ENCODE data around the gene QSOX2.

The QSOX2 gene

DNA sequence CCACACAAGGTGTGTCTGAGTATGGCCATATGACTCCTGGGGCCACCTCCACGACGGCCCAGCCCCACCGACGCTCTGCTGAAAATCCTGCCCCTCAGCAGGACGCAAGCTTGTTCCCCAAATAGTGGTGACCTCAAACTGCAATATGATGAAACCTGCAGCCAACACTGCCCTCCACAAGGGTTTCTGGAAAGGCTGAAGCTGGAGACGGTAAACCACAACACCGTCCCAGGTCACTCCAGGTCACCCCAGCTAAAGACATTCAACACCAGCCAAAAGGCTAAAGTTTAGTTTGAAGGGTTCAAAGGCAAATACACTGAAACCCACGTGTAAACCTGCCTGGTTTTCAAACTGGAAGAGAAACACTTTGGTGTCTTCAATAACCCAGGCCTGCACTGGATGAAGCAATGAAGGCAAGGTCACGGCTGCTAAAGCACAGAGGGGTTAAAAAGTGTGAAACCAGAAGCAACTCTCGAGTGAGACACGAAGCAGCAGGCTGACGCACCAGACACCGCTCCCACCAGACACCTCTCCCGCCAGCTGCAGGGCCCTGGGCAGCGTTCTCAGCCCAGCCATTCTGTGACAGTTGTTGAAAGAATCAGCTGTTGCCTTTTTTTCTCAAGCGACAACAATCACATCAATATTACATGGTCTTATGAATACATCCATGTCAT, 38.9 kb downstream of the QSOX2 start:
- H3K4me1 ChIP-seq (ENCODE audit: control insufficient read depth, insufficient read depth, low read length): peaks cover 5% of the 10 kb centered on the region
- no peak for DNase-seq (ENCODE audit: low read depth, low spot score)

DNA sequence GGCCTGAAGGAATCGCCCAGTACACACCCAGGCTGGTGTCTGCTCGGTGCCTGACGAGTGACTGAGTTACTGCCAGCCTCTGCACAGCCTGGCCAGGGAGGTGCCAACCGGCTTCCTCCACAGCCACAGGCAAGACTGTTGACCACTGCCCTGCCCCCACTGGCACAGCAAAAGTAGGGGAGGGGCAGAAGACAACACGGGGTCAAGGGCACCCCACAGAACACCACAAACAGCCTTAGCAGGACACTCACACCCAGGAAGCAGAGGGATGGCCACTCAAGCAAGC, 40.0 kb downstream of the QSOX2 start:
- Histone ChIP-seq H3K27ac (ENCODE audit: low read length) (no peak overlapping the region), H3K36me3 (ENCODE audit: control insufficient read depth, insufficient read depth, low read length) (peaks cover 2% of the 10 kb centered on the region; the same call in 1 of the 2 replicates), H3K4me1 (ENCODE audit: control insufficient read depth, insufficient read depth, low read length) (peaks cover 5% of the 10 kb centered on the region), H3K9me3 (ENCODE audit: control insufficient read depth, insufficient read depth, low read length) (no peaks in the 10 kb centered on the region), H3K4me3 (ENCODE audit: low read length) (no peak overlapping the region), H3K27me3 (ENCODE audit: control insufficient read depth, insufficient read depth, low read length) (peaks cover 42% of the 10 kb centered on the region)
- no peak for DNase-seq (ENCODE audit: low read depth, low spot score)
- WGBS (ENCODE audit: insufficient coverage, insufficient read length): no CpG with 5 or more reads among the region's 5 CpGs

More for the DNA sequence above, 38.9 kb downstream of the QSOX2 start:
- Histone ChIP-seq H3K27ac (ENCODE audit: low read length) (no peak overlapping the region), H3K9me3 (ENCODE audit: control insufficient read depth, insufficient read depth, low read length) (no peaks in the 10 kb centered on the region), H3K36me3 (ENCODE audit: control insufficient read depth, insufficient read depth, low read length) (peaks cover 9% of the 10 kb centered on the region), H3K4me3 (ENCODE audit: low read length) (no peak overlapping the region), H3K27me3 (ENCODE audit: control insufficient read depth, insufficient read depth, low read length) (peaks cover 31% of the 10 kb centered on the region)
- no CpG with 5 or more reads among the region's 16 CpGs for WGBS (ENCODE audit: insufficient coverage, insufficient read length)

DNA sequence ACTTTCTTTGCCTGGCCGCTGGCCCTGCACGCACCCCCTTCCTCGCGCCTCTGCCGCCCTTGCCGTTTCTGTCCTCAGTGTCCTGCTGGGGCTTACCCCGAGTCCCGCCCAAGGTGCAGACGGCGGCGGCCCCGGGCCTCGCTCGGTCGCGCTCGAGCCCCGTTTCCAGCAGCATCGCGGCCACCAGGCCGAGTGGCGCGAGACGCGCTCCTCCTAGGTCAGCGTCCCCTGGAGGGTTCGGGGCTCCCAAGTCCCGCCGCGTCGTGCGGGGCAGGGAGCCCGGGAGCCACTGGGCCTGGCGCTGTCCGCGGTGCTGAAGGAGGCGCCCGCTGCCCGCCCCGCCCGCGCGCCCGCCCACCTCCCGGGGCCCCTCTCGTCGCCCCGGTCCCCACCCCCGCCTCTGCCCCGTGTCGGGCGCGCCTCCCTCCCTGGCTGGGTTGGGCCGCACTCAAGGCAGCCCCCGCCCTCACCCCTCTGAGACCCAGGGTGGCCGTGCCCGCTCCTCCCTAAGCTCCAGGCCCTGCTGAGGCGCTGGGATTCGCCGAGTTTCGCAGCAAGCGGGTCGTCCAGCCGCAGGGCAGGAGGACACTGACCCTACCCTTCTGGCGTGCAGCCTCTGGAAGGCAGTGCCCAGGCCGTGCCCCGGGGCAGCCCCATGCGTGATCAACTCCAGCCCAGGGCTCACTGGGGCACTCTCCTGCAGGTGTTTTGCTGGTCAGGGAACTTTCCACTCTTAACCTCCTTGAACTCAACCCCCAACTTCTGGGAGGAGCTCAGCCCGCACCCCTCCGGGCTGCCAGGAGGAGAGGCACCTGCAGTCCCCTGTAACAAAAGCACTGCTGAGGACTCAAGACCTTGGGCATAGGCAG, 40.5 kb downstream of the QSOX2 start, which contains the start of gene LHX3:
LHX3 (minus strand) TSS at position 291 of the 869 bp plus-strand sequence; CDS start at position 175, 116 bp downstream.
- Histone ChIP-seq H3K27ac (ENCODE audit: low read length) (no peak within 1 kb of the TSS), H3K4me3 (ENCODE audit: low read length) (no peak within 1 kb of the TSS), H3K4me1 (ENCODE audit: control insufficient read depth, insufficient read depth, low read length) (peaks cover 5% of the 10 kb centered on the region), H3K9me3 (ENCODE audit: control insufficient read depth, insufficient read depth, low read length) (no peaks in the 10 kb centered on the region), H3K36me3 (ENCODE audit: control insufficient read depth, insufficient read depth, low read length) (peaks cover 2% of the 10 kb centered on the region; the same call in 1 of the 2 replicates), H3K27me3 (ENCODE audit: control insufficient read depth, insufficient read depth, low read length) (peaks cover 48% of the 10 kb centered on the region)
- WGBS (ENCODE audit: insufficient coverage, insufficient read length): no CpG with 5 or more reads among the region's 70 CpGs
- DNase-seq (ENCODE audit: low read depth, low spot score): no peak

DNA sequence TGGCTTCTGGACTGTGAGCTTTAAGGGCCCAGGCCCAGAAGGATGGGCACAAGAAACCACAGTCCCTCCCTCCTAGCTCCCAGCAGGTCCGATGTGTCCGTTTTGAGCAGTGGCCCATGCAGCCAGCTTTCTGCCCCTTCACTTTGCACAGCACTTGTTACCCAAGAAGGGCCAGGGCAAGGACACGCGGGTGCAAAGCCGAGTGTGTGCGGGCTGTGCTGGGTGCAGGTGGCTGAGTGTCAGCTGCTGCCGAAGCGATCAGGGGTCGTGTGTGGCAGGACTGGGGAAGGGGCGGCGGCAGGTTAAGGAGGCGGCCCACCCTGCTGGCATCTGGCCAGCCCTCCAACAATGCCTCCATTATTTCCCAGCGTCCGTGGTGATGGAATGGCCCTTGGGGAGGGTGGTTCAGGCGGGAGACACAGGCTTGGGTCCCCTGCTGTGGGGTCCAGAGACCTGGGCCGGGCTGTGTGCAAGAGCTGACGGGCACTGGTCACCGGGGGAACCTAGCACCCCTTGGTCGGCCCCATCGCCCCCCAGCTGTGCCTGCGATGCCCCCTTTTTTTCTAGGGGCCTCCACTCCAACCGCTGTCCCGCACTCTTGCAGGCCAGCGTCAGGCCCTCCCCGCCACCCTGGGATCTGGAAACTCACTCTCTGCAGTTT, 41.3 kb downstream of the QSOX2 start:
- Histone ChIP-seq H3K9me3 (ENCODE audit: control insufficient read depth, insufficient read depth, low read length) (no peaks in the 10 kb centered on the region), H3K4me3 (ENCODE audit: low read length) (no peak overlapping the region), H3K36me3 (ENCODE audit: control insufficient read depth, insufficient read depth, low read length) (peaks cover 2% of the 10 kb centered on the region; the same call in 1 of the 2 replicates), H3K27me3 (ENCODE audit: control insufficient read depth, insufficient read depth, low read length) (peaks cover 56% of the 10 kb centered on the region), H3K4me1 (ENCODE audit: control insufficient read depth, insufficient read depth, low read length) (peaks cover 7% of the 10 kb centered on the region), H3K27ac (ENCODE audit: low read length) (no peak overlapping the region)
- WGBS (ENCODE audit: insufficient coverage, insufficient read length): no CpG with 5 or more reads among the region's 25 CpGs
- no peak for DNase-seq (ENCODE audit: low read depth, low spot score)

DNA sequence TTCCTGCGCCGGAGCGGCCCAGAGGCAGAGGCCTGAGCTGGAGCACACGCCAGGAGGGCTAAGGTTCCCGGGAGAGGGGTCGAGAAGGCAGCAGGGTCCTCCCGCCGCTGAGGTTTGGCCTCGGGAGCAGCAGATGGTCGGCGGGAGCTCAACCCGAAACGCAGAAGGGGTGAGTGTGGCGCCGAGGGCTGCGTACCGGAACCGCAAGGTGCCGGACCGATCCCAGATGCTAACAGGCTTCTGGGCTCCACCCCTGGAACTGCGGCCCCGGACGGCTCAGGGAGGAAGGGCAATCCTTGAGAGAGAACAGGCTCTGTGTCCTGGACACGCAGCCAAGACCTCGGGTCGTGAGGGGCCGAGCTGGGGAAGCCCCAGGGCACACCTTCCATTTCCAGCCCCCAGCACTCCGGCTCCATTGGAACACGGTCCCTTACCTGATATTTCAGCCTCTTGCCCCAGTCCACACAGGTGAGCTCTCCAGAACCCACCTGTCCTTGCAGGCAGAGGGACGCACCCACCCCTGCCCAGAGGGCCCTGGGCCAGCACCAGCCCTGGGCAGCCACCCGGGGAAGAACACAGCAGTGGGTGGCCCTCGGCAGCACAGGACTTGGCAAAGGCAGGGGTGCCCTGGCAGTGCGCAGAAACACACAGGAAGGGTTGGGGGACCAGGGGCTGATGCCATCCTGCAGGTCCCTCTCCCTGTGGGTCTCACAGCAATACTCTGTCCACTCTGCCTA, 42.0 kb downstream of the QSOX2 start:
- no peak overlapping the region for H3K27ac ChIP-seq (ENCODE audit: low read length)
- peaks cover under 1% of the 10 kb centered on the region; the same call in 1 of the 2 replicates for H3K36me3 ChIP-seq (ENCODE audit: control insufficient read depth, insufficient read depth, low read length)
- no CpG with 5 or more reads among the region's 33 CpGs for WGBS (ENCODE audit: insufficient coverage, insufficient read length)
- H3K4me1 ChIP-seq (ENCODE audit: control insufficient read depth, insufficient read depth, low read length): peaks cover 8% of the 10 kb centered on the region
- peaks cover 61% of the 10 kb centered on the region for H3K27me3 ChIP-seq (ENCODE audit: control insufficient read depth, insufficient read depth, low read length)
- peak overlapping the region; percentile 20; the same call in 1 of the 2 replicates for H3K4me3 ChIP-seq (ENCODE audit: low read length)
- DNase-seq (ENCODE audit: low read depth, low spot score): no peak
- H3K9me3 ChIP-seq (ENCODE audit: control insufficient read depth, insufficient read depth, low read length): no peaks in the 10 kb centered on the region

DNA sequence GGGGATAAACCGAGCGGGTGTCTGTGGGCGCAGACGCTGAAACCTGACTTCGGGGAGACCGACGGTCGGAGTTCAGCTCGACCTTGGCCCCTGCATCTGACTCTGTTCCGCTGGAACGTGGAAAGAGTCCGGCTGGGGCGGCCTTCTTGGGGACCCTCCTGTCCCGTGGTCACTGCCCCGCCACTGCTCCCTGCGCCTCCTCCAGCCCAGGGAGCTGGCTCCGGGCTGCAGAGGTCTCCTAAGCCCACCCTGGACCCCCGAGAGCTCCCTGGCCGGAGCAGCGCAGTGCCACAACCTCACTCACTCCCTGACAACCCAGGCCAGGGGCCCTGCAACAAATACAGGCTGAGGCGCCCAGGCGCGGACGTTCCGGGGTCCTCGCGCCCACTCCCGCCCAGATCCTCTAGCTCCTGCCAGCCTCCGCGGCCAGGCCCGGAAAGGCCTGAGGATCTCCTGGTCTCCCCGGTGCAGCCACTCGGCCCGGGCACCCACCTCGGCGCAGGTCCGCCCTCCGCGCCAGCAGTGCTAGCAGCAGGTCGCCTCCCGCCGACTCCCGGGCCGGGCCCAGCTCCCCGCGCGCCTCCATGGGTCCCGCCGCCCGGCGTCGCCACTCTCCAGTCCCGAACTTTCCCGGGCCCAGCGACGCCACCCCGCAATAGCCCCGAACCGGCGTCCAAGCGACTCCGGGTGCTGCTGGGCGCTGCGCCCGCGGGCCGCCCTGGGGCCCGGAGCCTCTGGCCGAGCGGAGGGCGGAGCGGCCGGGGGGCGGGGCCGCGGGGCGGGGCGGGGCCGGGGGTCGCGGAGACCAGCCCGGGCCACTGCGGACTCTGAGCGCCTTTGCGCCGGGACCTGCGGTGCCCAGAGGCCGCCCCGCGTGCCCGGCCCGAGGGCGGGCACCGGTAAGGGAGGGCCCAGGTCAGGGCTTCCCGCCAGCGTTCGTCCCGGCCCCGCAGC, 42.9 kb downstream of the QSOX2 start:
- H3K36me3 ChIP-seq (ENCODE audit: control insufficient read depth, insufficient read depth, low read length): no peaks in the 10 kb centered on the region
- peaks cover 69% of the 10 kb centered on the region for H3K27me3 ChIP-seq (ENCODE audit: control insufficient read depth, insufficient read depth, low read length)
- no CpG with 5 or more reads among the region's 99 CpGs for WGBS (ENCODE audit: insufficient coverage, insufficient read length)
- H3K9me3 ChIP-seq (ENCODE audit: control insufficient read depth, insufficient read depth, low read length): no peaks in the 10 kb centered on the region
- no peak overlapping the region for H3K27ac ChIP-seq (ENCODE audit: low read length)
- peaks cover 8% of the 10 kb centered on the region for H3K4me1 ChIP-seq (ENCODE audit: control insufficient read depth, insufficient read depth, low read length)
- H3K4me3 ChIP-seq (ENCODE audit: low read length): peak overlapping the region; percentile 20; the same call in 1 of the 2 replicates
- no peak for DNase-seq (ENCODE audit: low read depth, low spot score)

DNA sequence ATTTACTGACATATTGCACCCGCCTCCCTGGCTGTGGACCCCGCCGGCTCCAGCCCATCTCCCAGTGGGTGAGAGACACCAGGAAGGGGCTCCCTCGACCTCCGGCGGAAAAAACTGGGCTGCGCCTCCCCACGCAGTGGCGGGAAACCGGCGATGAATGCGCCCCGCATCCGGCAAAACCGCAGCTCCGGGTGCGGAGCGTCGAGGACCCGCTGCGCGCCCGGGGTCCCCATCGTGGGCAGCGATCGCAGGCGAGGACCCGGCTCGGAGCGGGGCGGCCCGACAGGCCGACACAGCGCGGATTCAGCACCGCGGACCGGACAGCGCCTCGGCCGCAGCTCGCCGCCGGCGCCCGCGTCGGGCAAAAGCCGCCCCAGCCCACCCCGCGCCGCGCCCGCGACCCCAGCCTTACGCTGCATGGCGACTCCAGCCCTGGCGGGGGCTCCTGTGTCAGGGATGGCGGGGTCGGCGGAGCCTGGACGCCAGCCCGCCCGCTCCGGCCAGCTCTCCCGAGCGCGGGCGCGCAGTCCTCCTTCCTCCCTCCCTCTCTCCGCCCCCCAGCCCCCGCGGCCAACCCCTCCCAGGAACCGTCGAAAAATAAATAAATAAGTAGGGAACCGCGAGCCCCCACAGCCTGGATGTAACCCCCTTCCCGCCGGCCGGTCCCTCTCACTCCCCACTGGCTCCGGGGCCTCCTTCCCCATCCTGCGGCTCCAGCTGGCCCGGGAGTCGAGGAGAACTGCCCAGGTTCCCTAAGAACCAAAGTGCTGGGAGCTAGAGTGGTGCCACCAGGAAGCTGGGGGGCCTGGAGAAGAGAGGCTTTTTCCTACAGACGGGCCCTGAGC, 43.8 kb downstream of the QSOX2 start:
- H3K27me3 ChIP-seq (ENCODE audit: control insufficient read depth, insufficient read depth, low read length): peaks cover 77% of the 10 kb centered on the region

DNA sequence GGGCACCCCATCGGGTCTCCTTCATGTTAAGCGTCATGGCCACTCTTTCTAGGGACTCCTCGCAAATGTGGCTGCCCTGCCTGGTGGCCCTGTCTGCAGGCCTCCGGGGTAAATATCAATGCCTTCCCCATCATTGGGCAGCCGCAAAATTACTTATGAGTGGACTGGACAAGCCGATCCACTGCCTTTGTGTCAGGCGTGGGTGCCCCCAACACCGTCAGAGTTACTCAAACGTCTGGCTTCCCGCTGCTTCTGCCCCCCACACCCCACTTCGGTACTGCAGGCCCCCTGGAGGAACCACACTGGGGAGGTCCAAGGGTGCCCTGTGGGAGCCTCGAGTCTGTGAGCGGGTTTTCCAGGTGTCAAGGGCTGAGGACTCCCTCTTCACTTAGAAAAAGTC, 44.4 kb downstream of the QSOX2 start:
- no CpG with 5 or more reads among the region's 13 CpGs for WGBS (ENCODE audit: insufficient coverage, insufficient read length)
- Histone ChIP-seq H3K36me3 (ENCODE audit: control insufficient read depth, insufficient read depth, low read length) (no peaks in the 10 kb centered on the region), H3K4me1 (ENCODE audit: control insufficient read depth, insufficient read depth, low read length) (peaks cover 13% of the 10 kb centered on the region), H3K27ac (ENCODE audit: low read length) (no peak overlapping the region), H3K27me3 (ENCODE audit: control insufficient read depth, insufficient read depth, low read length) (peaks cover 84% of the 10 kb centered on the region), H3K9me3 (ENCODE audit: control insufficient read depth, insufficient read depth, low read length) (no peaks in the 10 kb centered on the region), H3K4me3 (ENCODE audit: low read length) (no peak overlapping the region)
- no peak for DNase-seq (ENCODE audit: low read depth, low spot score)

More for the DNA sequence above, 43.8 kb downstream of the QSOX2 start:
- H3K27ac ChIP-seq (ENCODE audit: low read length): no peak overlapping the region
- DNase-seq (ENCODE audit: low read depth, low spot score): no peak
- H3K9me3 ChIP-seq (ENCODE audit: control insufficient read depth, insufficient read depth, low read length): no peaks in the 10 kb centered on the region
- H3K4me3 ChIP-seq (ENCODE audit: low read length): no peak overlapping the region
- no CpG with 5 or more reads among the region's 85 CpGs for WGBS (ENCODE audit: insufficient coverage, insufficient read length)
- peaks cover 10% of the 10 kb centered on the region for H3K4me1 ChIP-seq (ENCODE audit: control insufficient read depth, insufficient read depth, low read length)
- H3K36me3 ChIP-seq (ENCODE audit: control insufficient read depth, insufficient read depth, low read length): no peaks in the 10 kb centered on the region

DNA sequence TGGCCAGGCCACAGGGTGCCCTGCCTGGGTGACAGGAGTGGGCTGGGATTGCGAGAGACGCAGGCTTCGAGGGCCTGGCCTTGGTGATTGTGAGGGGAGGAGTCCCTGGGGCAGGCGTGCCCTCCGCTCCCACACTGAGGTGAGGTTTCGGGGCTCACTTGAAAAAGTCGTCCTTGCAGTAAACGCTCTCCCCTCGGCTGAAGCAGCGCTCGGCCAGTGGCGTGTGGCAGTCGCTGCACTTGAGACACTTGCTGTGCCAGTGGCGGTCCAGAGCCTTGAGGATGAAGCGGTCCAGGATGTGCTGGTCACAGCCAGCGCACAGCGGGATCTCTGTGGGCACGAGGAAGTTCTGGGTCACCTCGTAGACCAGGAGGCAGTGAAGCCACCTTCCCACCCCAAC, 45.2 kb downstream of the QSOX2 start:
- WGBS (ENCODE audit: insufficient coverage, insufficient read length): no CpG with 5 or more reads among the region's 19 CpGs
- no peak overlapping the region for H3K4me3 ChIP-seq (ENCODE audit: low read length)
- H3K27me3 ChIP-seq (ENCODE audit: control insufficient read depth, insufficient read depth, low read length): peaks cover 90% of the 10 kb centered on the region

More for the DNA sequence above, 45.2 kb downstream of the QSOX2 start:
- H3K27ac ChIP-seq (ENCODE audit: low read length): no peak overlapping the region
- H3K36me3 ChIP-seq (ENCODE audit: control insufficient read depth, insufficient read depth, low read length): no peaks in the 10 kb centered on the region
- H3K4me1 ChIP-seq (ENCODE audit: control insufficient read depth, insufficient read depth, low read length): peaks cover 15% of the 10 kb centered on the region
- DNase-seq (ENCODE audit: low read depth, low spot score): no peak
- H3K9me3 ChIP-seq (ENCODE audit: control insufficient read depth, insufficient read depth, low read length): no peaks in the 10 kb centered on the region
